Breast epithelium (tissue), 4 donors: ENCODE data around the gene CLCN1. TPM values are rescaled to one million over a fixed set of nuclear protein-coding genes. Genes with fewer than 3 reads are reported as not detected.

Source experiments
- DNase-seq, 2 donors: peaks; one replicate each; pipeline ENCODE4 v3.0.0-alpha.2; 2019; ENCODE audit warnings: low spot score in 2 of 2
- H3K27ac ChIP-seq, 2 donors: fragments of 200-600 bp; sonication (generic) in 1 of 2; one replicate each; pipeline ENCODE4 v1.5.1; 2016 to 2019; ENCODE audit warnings: mild to moderate bottlenecking in 1 of 2
- H3K27me3 ChIP-seq, 2 donors: fragments of 200-600 bp; sonication (generic) in 1 of 2; one replicate each; pipeline versions ENCODE4 v1.5.1 to v1.6.0; 2017 to 2019; ENCODE audit warnings: control low read depth in 1 of 2, mild to moderate bottlenecking in 1 of 2
- H3K36me3 ChIP-seq: fragments of 200-600 bp; one replicate; pipeline ENCODE4 v1.5.1; 2019
- H3K4me1 ChIP-seq, 2 donors: fragments of 200-600 bp; sonication (generic); one replicate each; pipeline ENCODE4 v1.5.1; 2016 to 2019; ENCODE audit warnings: control low read depth in 1 of 2
- H3K4me3 ChIP-seq, 3 donors: fragments of 200-600 bp; sonication (generic); 1 replicate in 2 of 3; 2 replicates in 1 of 3; pipeline ENCODE4 v1.5.1; 2016 to 2019; ENCODE audit warnings: mild to moderate bottlenecking in 3 of 3, moderate library complexity in 2 of 3
- H3K9me3 ChIP-seq, 2 donors: fragments of 200-600 bp; sonication (generic) in 1 of 2; one replicate each; pipeline ENCODE4 v1.5.1; 2016 to 2019; ENCODE audit warnings: control low read depth in 1 of 2
- POLR2A ChIP-seq: fragments of 450-650 bp; IDR thresholded peaks from one replicate; pipeline ENCODE4 v1.6.1; 2016; ENCODE audit warnings: antibody characterized with exemption, mild to moderate bottlenecking, moderate library complexity
- POLR2AphosphoS5 ChIP-seq, 3 donors: sonication (generic); formaldehyde crosslinking; IDR thresholded peaks; one replicate each; pipeline ENCODE4 v1.6.1; 2017; ENCODE audit warnings: antibody characterized with exemption in 3 of 3
- intact Hi-C: fragments of 100-400 bp; cut with DNase I; formaldehyde crosslinking; loops from one replicate; pipeline ENCODE4 v1.15.1; 2023; ENCODE audit warnings: low total_unique reads
- total RNA-seq, 3 donors: library from RNA; depleted of rRNA; stranded (reverse); fragments of >200 nt; gene quantifications; one replicate each; pipeline ENCODE4 v1.1.0, GENCODE V29; 2016
- TF ChIP-seq, protein P1 (sequence below), 3 donors: fragments of 450-650 bp; IDR thresholded peaks; one replicate each; pipeline ENCODE4 v1.5.1; 2016 to 2017; ENCODE audit warnings: antibody characterized with exemption in 3 of 3, mild to moderate bottlenecking in 3 of 3, moderate library complexity in 3 of 3

The CLCN1 gene
- total RNA-seq, 3 donors from 2014 or later = 0.29 TPM; not detected in 2

- Histone ChIP-seq H3K27me3 (no peaks in the 10 kb centered on the region), H3K4me3 (no peak overlapping the region), H3K9me3 (no peaks in the 10 kb centered on the region), H3K36me3 (no peaks in the 10 kb centered on the region), H3K27ac (no peak overlapping the region), H3K4me1 (no peaks in the 10 kb centered on the region)
- TF ChIP-seq POLR2A = no peak
- TF ChIP-seq, protein P1, sequence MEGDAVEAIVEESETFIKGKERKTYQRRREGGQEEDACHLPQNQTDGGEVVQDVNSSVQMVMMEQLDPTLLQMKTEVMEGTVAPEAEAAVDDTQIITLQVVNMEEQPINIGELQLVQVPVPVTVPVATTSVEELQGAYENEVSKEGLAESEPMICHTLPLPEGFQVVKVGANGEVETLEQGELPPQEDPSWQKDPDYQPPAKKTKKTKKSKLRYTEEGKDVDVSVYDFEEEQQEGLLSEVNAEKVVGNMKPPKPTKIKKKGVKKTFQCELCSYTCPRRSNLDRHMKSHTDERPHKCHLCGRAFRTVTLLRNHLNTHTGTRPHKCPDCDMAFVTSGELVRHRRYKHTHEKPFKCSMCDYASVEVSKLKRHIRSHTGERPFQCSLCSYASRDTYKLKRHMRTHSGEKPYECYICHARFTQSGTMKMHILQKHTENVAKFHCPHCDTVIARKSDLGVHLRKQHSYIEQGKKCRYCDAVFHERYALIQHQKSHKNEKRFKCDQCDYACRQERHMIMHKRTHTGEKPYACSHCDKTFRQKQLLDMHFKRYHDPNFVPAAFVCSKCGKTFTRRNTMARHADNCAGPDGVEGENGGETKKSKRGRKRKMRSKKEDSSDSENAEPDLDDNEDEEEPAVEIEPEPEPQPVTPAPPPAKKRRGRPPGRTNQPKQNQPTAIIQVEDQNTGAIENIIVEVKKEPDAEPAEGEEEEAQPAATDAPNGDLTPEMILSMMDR (IDR thresholded peaks at IDR 0.05) = no peak
- no peak for TF ChIP-seq POLR2AphosphoS5 (IDR thresholded peaks at IDR 0.05)
- intact Hi-C loops = no loop called here
- no peak for DNase-seq
Measured at GRCh38 chr7:143351060-143351459, 35.1 kb downstream of the CLCN1 start.

- DNase-seq = no peak
- TF ChIP-seq, protein P1 (IDR thresholded peaks at IDR 0.05) = no peak
- TF ChIP-seq POLR2A = no peak
- TF ChIP-seq POLR2AphosphoS5 (IDR thresholded peaks at IDR 0.05) = no peak
- Histone ChIP-seq H3K27ac (no peak overlapping the region), H3K27me3 (no peaks in the 10 kb centered on the region), H3K4me3 (no peak overlapping the region), H3K4me1 (no peaks in the 10 kb centered on the region), H3K36me3 (no peaks in the 10 kb centered on the region), H3K9me3 (no peaks in the 10 kb centered on the region)
- intact Hi-C loops = no loop called here
Measured at GRCh38 chr7:143351574-143351973, 35.7 kb downstream of the CLCN1 start.

DNA sequence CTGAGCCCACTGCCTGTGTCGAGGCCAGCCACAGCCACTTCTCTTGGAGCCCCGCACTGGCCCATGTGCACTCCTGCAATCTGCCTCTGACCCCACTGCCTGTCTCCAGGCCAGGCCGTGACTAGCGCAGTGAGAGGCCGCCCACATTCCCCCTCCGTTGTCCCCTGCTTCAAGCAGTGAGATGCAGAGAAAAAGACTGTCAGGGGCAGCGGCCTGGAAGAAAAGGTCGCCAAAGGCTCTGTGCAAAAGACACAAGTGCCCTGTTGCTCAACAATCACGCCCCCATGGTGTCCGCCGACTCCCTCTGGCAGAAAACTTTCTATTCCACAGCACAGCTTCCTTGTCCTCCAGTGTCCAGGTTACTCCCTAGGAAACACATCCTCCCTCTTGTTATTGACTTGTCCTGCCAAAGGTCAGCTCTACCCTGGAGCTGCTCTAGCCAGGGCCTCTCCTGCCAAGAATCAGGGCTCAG, 36.7 kb downstream of the CLCN1 start:
- H3K9me3 ChIP-seq = no peaks in the 10 kb centered on the region
- TF ChIP-seq, protein P1 (IDR thresholded peaks at IDR 0.05) = no peak
- TF ChIP-seq POLR2A = no peak
- no peak for TF ChIP-seq POLR2AphosphoS5 (IDR thresholded peaks at IDR 0.05)
- no peaks in the 10 kb centered on the region for H3K27me3 ChIP-seq
- DNase-seq = no peak
- no peaks in the 10 kb centered on the region for H3K36me3 ChIP-seq
- no peaks in the 10 kb centered on the region for H3K4me1 ChIP-seq
- intact Hi-C loops = no loop called here
- no peak overlapping the region for H3K4me3 ChIP-seq
- peak overlapping the region in 1 of 2 donors; percentile 25 for H3K27ac ChIP-seq

DNA sequence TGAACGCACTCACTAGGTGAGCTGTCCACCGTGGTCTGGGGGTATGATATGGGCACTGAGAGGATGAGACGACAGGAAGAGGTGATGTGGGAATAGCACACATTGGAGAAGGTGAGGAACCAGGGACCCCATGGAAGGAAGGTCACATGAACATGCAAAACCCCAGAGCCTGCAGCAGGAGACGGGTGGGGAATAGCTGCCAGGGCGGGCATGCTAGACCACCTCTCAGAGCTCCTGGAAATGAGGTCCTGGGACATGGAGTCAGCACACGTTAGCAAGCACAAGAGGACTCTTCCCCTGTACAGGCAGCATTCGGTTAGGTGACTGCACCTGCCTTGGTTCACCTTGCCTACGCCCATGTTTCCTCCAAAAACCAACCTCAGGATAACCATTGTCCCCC, 38.5 kb downstream of the CLCN1 start:
- TF ChIP-seq POLR2AphosphoS5 (IDR thresholded peaks at IDR 0.05) (no peak), POLR2A (no peak)
- TF ChIP-seq, protein P1 (IDR thresholded peaks at IDR 0.05) = no peak
- no peaks in the 10 kb centered on the region for H3K27me3 ChIP-seq
- no peaks in the 10 kb centered on the region for H3K4me1 ChIP-seq
- H3K9me3 ChIP-seq = no peaks in the 10 kb centered on the region
- no peak overlapping the region for H3K27ac ChIP-seq
- intact Hi-C loops = no loop called here
- no peak for DNase-seq
- H3K4me3 ChIP-seq = no peak overlapping the region
- H3K36me3 ChIP-seq = no peaks in the 10 kb centered on the region

GRCh38 chr7:143354965-143355364, 39.1 kb downstream of the CLCN1 start:
- intact Hi-C loops = no loop called here
- H3K27me3 ChIP-seq = no peaks in the 10 kb centered on the region
- no peaks in the 10 kb centered on the region for H3K4me1 ChIP-seq
- no peaks in the 10 kb centered on the region for H3K9me3 ChIP-seq
- no peaks in the 10 kb centered on the region for H3K36me3 ChIP-seq
- no peak for DNase-seq
- H3K27ac ChIP-seq = no peak overlapping the region
- no peak for TF ChIP-seq POLR2AphosphoS5 (IDR thresholded peaks at IDR 0.05)
- TF ChIP-seq, protein P1 (IDR thresholded peaks at IDR 0.05) = no peak
- no peak for TF ChIP-seq POLR2A
- no peak overlapping the region for H3K4me3 ChIP-seq
